Liver (tissue), 9 donors: Measurements from ENCODE around the gene SERPINA9. TPM values are rescaled to one million over a fixed set of nuclear protein-coding genes. Genes with fewer than 3 reads are reported as not detected.

Source experiments
- DNase-seq: peaks from one replicate; pipeline ENCODE4 v3.0.0-alpha.2; 2017; ENCODE audit warnings: low spot score
- H3K27ac ChIP-seq, 2 donors: one replicate each; pipeline ENCODE4 v1.7.0; 2013; ENCODE audit warnings: inconsistent platforms in 2 of 2, low read length in 2 of 2, control low read depth in 1 of 2, low read depth in 1 of 2, mild to moderate bottlenecking in 1 of 2
- H3K27me3 ChIP-seq, 4 donors: one replicate each; pipeline versions ENCODE4 v1.6.1 to v1.7.0; 2013; ENCODE audit warnings: low read length in 3 of 4, inconsistent platforms in 1 of 4, mild to moderate bottlenecking in 1 of 4, moderate library complexity in 1 of 4; ENCODE audit not compliant: control insufficient read depth in 4 of 4, insufficient read depth in 4 of 4
- H3K36me3 ChIP-seq, 4 donors: one replicate each; pipeline versions ENCODE4 v1.6.1 to v1.7.0; 2013; ENCODE audit warnings: low read length in 3 of 4, mild to moderate bottlenecking in 3 of 4, low read depth in 1 of 4, moderate library complexity in 1 of 4; ENCODE audit not compliant: control insufficient read depth in 4 of 4, insufficient read depth in 3 of 4
- H3K4me1 ChIP-seq, 4 donors: one replicate each; pipeline versions ENCODE4 v1.6.1 to v1.7.0; 2013; ENCODE audit warnings: low read length in 3 of 4, mild to moderate bottlenecking in 3 of 4, moderate library complexity in 1 of 4; ENCODE audit not compliant: control insufficient read depth in 4 of 4, insufficient read depth in 4 of 4
- H3K4me3 ChIP-seq, 3 donors: one replicate each; pipeline versions ENCODE4 v1.6.1 to v1.7.0; 2013; ENCODE audit warnings: low read length in 3 of 3, control low read depth in 1 of 3, low read depth in 1 of 3, mild to moderate bottlenecking in 1 of 3
- H3K9ac ChIP-seq, 2 donors: one replicate each; pipeline ENCODE4 v1.7.0; 2013; ENCODE audit warnings: low read length in 2 of 2, mild to moderate bottlenecking in 2 of 2, moderate library complexity in 2 of 2, control low read depth in 1 of 2, low read depth in 1 of 2
- H3K9me3 ChIP-seq, 4 donors: one replicate each; pipeline versions ENCODE4 v1.6.1 to v1.7.0; 2013; ENCODE audit warnings: low read length in 3 of 4; ENCODE audit not compliant: control insufficient read depth in 4 of 4
- ATF3 ChIP-seq: IDR thresholded peaks from 2 replicates; pipeline ENCODE4 v1.6.1; 2016; ENCODE audit warnings: antibody characterized with exemption
- EGR1 ChIP-seq, 2 donors: IDR thresholded peaks; 2 replicates each; pipeline ENCODE4 v1.6.1; 2016 to 2018; ENCODE audit warnings: antibody characterized with exemption in 2 of 2, low read depth in 2 of 2
- FOXA1 ChIP-seq: IDR thresholded peaks from 2 replicates; pipeline ENCODE4 v1.6.1; 2016; ENCODE audit warnings: antibody characterized with exemption
- FOXA2 ChIP-seq: IDR thresholded peaks from 2 replicates; pipeline ENCODE4 v1.6.1; 2016; ENCODE audit warnings: antibody characterized with exemption
- GABPA ChIP-seq, 2 donors: IDR thresholded peaks in 1 of 2; conservative IDR thresholded peaks in 1 of 2; 2 replicates each; pipeline ENCODE4 v1.6.1; 2016; ENCODE audit warnings: antibody characterized with exemption in 2 of 2, mild to moderate bottlenecking in 1 of 2, moderate library complexity in 1 of 2
- HNF4A ChIP-seq, 2 donors: conservative IDR thresholded peaks; 2 replicates each; pipeline ENCODE4 v1.6.1; 2016; ENCODE audit warnings: antibody characterized with exemption in 2 of 2, mild to moderate bottlenecking in 2 of 2
- HNF4G ChIP-seq: IDR thresholded peaks from 2 replicates; pipeline ENCODE4 v1.6.1; 2016; ENCODE audit warnings: antibody characterized with exemption
- JUND ChIP-seq, 2 donors: IDR thresholded peaks; 2 replicates each; pipeline ENCODE4 v1.6.1; 2016; ENCODE audit warnings: antibody characterized with exemption in 2 of 2
- MAX ChIP-seq: IDR thresholded peaks from 2 replicates; pipeline ENCODE4 v1.6.1; 2016; ENCODE audit warnings: antibody characterized with exemption
- NR2F2 ChIP-seq: IDR thresholded peaks from 2 replicates; pipeline ENCODE4 v1.6.1; 2016; ENCODE audit warnings: antibody characterized with exemption
- REST ChIP-seq: IDR thresholded peaks from 2 replicates; pipeline ENCODE4 v1.6.1; 2016; ENCODE audit warnings: antibody characterized with exemption, mild to moderate bottlenecking
- SP1 ChIP-seq: IDR thresholded peaks from 2 replicates; pipeline ENCODE4 v1.6.1; 2018; ENCODE audit warnings: antibody characterized with exemption, mild to moderate bottlenecking
- TAF1 ChIP-seq: conservative IDR thresholded peaks from 2 replicates; pipeline ENCODE4 v1.6.1; 2016; ENCODE audit warnings: antibody characterized with exemption, mild to moderate bottlenecking
- YY1 ChIP-seq: IDR thresholded peaks from 2 replicates; pipeline ENCODE4 v1.6.1; 2016; ENCODE audit warnings: antibody characterized with exemption, mild to moderate bottlenecking
- WGBS: extraction: QIAGEN DNeasy Blood & Tissue Kit; methylation state at CpG from one replicate; pipeline ENCODE4 v1.1.7; 2013; 5-methylcytosine and 5-hydroxymethylcytosine counted together
- polyA plus RNA-seq, 2 donors: library from polyadenylated mRNA; stranded (reverse) in 1 of 2; unstranded in 1 of 2; fragments of 200-250 nt in 1 of 2; fragments of >200 nt in 1 of 2; fragmentation: Nextera tagmentation in 1 of 2; extraction: Ambion mirVana in 1 of 2; gene quantifications; one replicate each; pipeline versions ENCODE4 v1.2.1 to v1.2.3, GENCODE V29; 2013 to 2015
- total RNA-seq, 2 donors: library from RNA; depleted of rRNA; stranded (reverse); fragments of >200 nt; gene quantifications; one replicate each; pipeline ENCODE4 v1.2.3, GENCODE V29; 2014
- TF ChIP-seq, protein P1 (sequence below): fragments of 150-350 bp; IDR thresholded peaks from 2 replicates; pipeline ENCODE4 v1.5.1; 2017; ENCODE audit warnings: improper control_type of control experiment, low read depth, low read length; ENCODE audit not compliant: missing input control
- donor health status: healthy.
- donor health status: healthy.
- donor health status: healthy.
- donor health status: healthy.
- donor health status: healthy.

The SERPINA9 gene
- total and polyA plus RNA-seq, 4 donors = not detected

- TF ChIP-seq MAX = no peak
- TF ChIP-seq NR2F2 = no peak
- no peak for TF ChIP-seq HNF4A (conservative IDR thresholded peaks at IDR 0.05)
Observed at GRCh38 chr14:94467728-94468520, 8.1 kb downstream of the SERPINA9 start (continued).

DNA sequence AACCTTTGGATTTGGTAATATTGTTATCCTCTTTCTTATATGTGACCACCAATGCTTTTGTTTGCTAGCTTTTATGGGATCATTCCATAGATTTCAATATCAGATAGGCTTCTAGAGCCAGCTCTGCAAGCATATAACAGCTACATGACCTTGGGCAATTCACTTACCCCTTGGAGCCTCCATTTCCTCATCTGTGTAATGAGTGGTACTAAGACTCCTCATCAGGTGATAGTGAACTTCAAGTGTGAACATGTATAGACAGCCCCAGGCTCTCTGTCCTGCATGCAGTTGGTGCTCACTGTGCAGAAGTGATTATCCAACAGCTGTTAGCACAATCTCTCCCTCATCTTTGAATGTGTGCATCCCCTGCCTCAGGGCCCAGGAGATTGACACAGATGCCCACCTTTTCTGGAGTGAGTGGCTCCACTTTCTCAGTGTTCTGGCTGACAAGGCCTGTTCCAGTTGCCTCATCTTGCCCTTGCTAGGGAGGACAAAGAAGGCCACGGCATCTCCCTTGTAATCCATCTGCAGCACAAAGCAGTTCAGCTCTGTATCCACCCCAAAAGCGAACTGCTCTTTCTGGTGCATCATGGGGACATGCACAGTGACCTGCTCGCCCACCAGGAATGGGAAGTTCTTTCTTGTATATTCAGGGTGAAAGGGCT lies 9.2 kb downstream of the SERPINA9 start:
- no peaks in the 10 kb centered on the region for H3K36me3 ChIP-seq
- peaks cover 7 to 27% (median 16%) of the 10 kb centered on the region in 4 donors for H3K4me1 ChIP-seq
- WGBS = 77% methylated on average over 3 of the region's 3 CpGs
- no peak overlapping the region for H3K9ac ChIP-seq
- no peak overlapping the region for H3K27ac ChIP-seq
- no peak for DNase-seq
- H3K27me3 ChIP-seq = no peaks in the 10 kb centered on the region
- H3K9me3 ChIP-seq = no peaks in the 10 kb centered on the region
- no peak overlapping the region for H3K4me3 ChIP-seq
- TF ChIP-seq HNF4G (no peak), HNF4A (conservative IDR thresholded peaks at IDR 0.05) (no peak), FOXA1 (no peak), YY1 (no peak), GABPA (IDR thresholded peaks at IDR 0.05 in 1 of 2, conservative IDR thresholded peaks at IDR 0.05 in 1 of 2) (no peak), EGR1 (IDR thresholded peaks at IDR 0.05; ENCODE audit: low read depth in 2 of 2) (no peak), NR2F2 (no peak), ATF3 (no peak)
- TF ChIP-seq, protein P1, sequence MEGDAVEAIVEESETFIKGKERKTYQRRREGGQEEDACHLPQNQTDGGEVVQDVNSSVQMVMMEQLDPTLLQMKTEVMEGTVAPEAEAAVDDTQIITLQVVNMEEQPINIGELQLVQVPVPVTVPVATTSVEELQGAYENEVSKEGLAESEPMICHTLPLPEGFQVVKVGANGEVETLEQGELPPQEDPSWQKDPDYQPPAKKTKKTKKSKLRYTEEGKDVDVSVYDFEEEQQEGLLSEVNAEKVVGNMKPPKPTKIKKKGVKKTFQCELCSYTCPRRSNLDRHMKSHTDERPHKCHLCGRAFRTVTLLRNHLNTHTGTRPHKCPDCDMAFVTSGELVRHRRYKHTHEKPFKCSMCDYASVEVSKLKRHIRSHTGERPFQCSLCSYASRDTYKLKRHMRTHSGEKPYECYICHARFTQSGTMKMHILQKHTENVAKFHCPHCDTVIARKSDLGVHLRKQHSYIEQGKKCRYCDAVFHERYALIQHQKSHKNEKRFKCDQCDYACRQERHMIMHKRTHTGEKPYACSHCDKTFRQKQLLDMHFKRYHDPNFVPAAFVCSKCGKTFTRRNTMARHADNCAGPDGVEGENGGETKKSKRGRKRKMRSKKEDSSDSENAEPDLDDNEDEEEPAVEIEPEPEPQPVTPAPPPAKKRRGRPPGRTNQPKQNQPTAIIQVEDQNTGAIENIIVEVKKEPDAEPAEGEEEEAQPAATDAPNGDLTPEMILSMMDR = no peak

GRCh38 chr14:94465042-94465441 lies 11.0 kb downstream of the SERPINA9 start:
- no peak overlapping the region for H3K9ac ChIP-seq
- no peaks in the 10 kb centered on the region for H3K27me3 ChIP-seq
- H3K9me3 ChIP-seq = no peaks in the 10 kb centered on the region
- TF ChIP-seq REST (no peak), EGR1 (IDR thresholded peaks at IDR 0.05; ENCODE audit: low read depth in 2 of 2) (no peak), GABPA (IDR thresholded peaks at IDR 0.05 in 1 of 2, conservative IDR thresholded peaks at IDR 0.05 in 1 of 2) (no peak), MAX (no peak), HNF4A (conservative IDR thresholded peaks at IDR 0.05) (no peak), NR2F2 (no peak), TAF1 (no peak), YY1 (no peak), JUND (IDR thresholded peaks at IDR 0.05) (no peak), HNF4G (no peak), SP1 (no peak), FOXA2 (no peak)
- TF ChIP-seq, protein P1 = no peak
- H3K4me3 ChIP-seq = no peak overlapping the region
- 92% methylated on average over 5 of the region's 5 CpGs for WGBS
- no peak overlapping the region for H3K27ac ChIP-seq
- H3K4me1 ChIP-seq = peaks cover 4 to 29% (median 16%) of the 10 kb centered on the region in 4 donors
- H3K36me3 ChIP-seq = no peaks in the 10 kb centered on the region
- DNase-seq = no peak
